Kidney (tissue), 14 donors: ENCODE measurements around the gene MYO9B. TPM values are rescaled to one million over a fixed set of nuclear protein-coding genes. Genes with fewer than 3 reads are reported as not detected.

Experiments used
- DNase-seq, 5 donors: peaks; one replicate each; pipeline ENCODE4 v3.0.0-alpha.2; 2013 to 2020
- FAIRE-seq: peaks from 2 replicates; lab custom pipeline; 2012; peaks lifted over from hg19 to GRCh38; lab: Jason Lieb, UNC
- H3K27ac ChIP-seq, 2 donors: one replicate each; pipeline ENCODE4 v1.7.0; 2013; ENCODE audit warnings: low read depth in 2 of 2, low read length in 2 of 2, inconsistent platforms in 1 of 2
- H3K27me3 ChIP-seq: one replicate; pipeline ENCODE4 v1.7.1; 2013; ENCODE audit warnings: low read length, inconsistent platforms; ENCODE audit not compliant: control insufficient read depth, insufficient read depth
- H3K36me3 ChIP-seq, 3 donors: one replicate each; pipeline versions ENCODE4 v1.7.0 to v1.7.1; 2013; ENCODE audit warnings: low read length in 3 of 3, control low read depth in 1 of 3, inconsistent platforms in 1 of 3; ENCODE audit not compliant: insufficient read depth in 3 of 3, control insufficient read depth in 2 of 3
- H3K4me1 ChIP-seq, 3 donors: one replicate each; pipeline versions ENCODE4 v1.7.0 to v1.7.1; 2013; ENCODE audit warnings: low read length in 3 of 3, inconsistent platforms in 1 of 3, low read depth in 1 of 3; ENCODE audit not compliant: control insufficient read depth in 2 of 3, insufficient read depth in 2 of 3
- H3K4me3 ChIP-seq, 3 donors: one replicate each; pipeline versions ENCODE4 v1.7.0 to v1.8.1; 2013; ENCODE audit warnings: low read length in 3 of 3, control low read depth in 1 of 3, inconsistent platforms in 1 of 3
- H3K9ac ChIP-seq, 3 donors: one replicate each; pipeline versions ENCODE4 v1.7.0 to v1.7.1; 2013; ENCODE audit warnings: low read length in 3 of 3, control low read depth in 1 of 3, inconsistent platforms in 1 of 3
- H3K9me3 ChIP-seq, 3 donors: one replicate each; pipeline versions ENCODE4 v1.7.0 to v1.7.1; 2013; ENCODE audit warnings: low read length in 3 of 3, control low read depth in 1 of 3, inconsistent platforms in 1 of 3; ENCODE audit not compliant: control insufficient read depth in 2 of 3, insufficient read depth in 1 of 3
- intact Hi-C: fragments of 100-400 bp; cut with DNase I; formaldehyde crosslinking; loops from one replicate; pipeline ENCODE4 v1.11.1; 2022
- polyA plus RNA-seq: library from polyadenylated mRNA; stranded (reverse); fragments of 350-450 nt; fragmentation: Illumina TruSeq; extraction: RNeasy Lipid Tissue Mini Kit (QIAGEN cat#74804); gene quantifications from one replicate; pipeline ENCODE4 v1.2.3, GENCODE V29; 2014; ENCODE audit warnings: low read depth, low replicate concordance; ENCODE audit not compliant: insufficient read depth
- total RNA-seq: library from RNA; stranded (reverse); fragmentation: NEBNext Ultra II Directional; extraction: Animal tissue kit (Norgen Biotek cat#: 25700); gene quantifications from one replicate; pipeline ENCODE4 v1.2.1, GENCODE V29; 2021
- TF ChIP-seq, protein P1 (sequence below): IDR thresholded peaks from 3 replicates; pipeline ENCODE4 v1.5.1; 2012; ENCODE audit warnings: mild to moderate bottlenecking, moderate library complexity, borderline replicate concordance; ENCODE audit not compliant: insufficient read depth; ENCODE audit errors: extremely low read depth
- donor health status: control.
- donor health status: control.
- donor health status: control.
- donor health status: control.
- donor health status: control.
- donor health status: DM: yes; HTN: yes; CAD: no.
- donor health status: Normal renal cell carcinoma (clear cell type).

Gene MYO9B
- total and polyA plus RNA-seq, 2 donors from 2014 or later: 14.7 to 68.1 TPM

DNA sequence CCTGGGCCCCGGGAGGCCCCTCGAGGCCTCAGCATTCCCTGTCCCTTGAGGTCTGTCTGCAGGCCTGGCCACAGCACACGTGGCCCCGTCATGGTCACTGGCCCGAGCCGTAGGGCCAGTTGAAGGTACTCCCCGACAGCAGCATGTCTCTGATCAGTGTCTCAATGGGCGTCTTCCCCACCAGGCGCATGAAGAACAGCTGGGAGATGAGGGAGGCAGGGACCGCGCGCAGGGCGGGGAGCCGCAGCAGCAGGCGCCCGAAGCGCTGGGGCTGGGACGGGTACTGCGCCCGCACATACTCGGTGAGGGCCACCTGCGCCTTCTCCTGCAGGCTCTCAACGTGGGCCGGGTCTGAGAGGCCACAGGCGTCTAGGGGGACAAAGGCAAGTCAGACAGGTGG is 156.7 kb downstream of the MYO9B start:
- no peak overlapping the region for H3K27ac ChIP-seq
- no peaks in the 10 kb centered on the region for H3K9me3 ChIP-seq
- H3K4me3 ChIP-seq: no peak overlapping the region
- H3K4me1 ChIP-seq: peaks cover 0 to 15% (median 6%) of the 10 kb centered on the region in 3 donors
- DNase-seq (peak in 1 of 5 donors; percentile 65), FAIRE-seq (no peak)
- no peak overlapping the region for H3K9ac ChIP-seq
- H3K36me3 ChIP-seq: peaks cover 0 to 8% (median 2%) of the 10 kb centered on the region in 3 donors
- TF ChIP-seq, protein P1, sequence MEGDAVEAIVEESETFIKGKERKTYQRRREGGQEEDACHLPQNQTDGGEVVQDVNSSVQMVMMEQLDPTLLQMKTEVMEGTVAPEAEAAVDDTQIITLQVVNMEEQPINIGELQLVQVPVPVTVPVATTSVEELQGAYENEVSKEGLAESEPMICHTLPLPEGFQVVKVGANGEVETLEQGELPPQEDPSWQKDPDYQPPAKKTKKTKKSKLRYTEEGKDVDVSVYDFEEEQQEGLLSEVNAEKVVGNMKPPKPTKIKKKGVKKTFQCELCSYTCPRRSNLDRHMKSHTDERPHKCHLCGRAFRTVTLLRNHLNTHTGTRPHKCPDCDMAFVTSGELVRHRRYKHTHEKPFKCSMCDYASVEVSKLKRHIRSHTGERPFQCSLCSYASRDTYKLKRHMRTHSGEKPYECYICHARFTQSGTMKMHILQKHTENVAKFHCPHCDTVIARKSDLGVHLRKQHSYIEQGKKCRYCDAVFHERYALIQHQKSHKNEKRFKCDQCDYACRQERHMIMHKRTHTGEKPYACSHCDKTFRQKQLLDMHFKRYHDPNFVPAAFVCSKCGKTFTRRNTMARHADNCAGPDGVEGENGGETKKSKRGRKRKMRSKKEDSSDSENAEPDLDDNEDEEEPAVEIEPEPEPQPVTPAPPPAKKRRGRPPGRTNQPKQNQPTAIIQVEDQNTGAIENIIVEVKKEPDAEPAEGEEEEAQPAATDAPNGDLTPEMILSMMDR: no peak
- intact Hi-C loops: no loop called here
- H3K27me3 ChIP-seq: no peaks in the 10 kb centered on the region

DNA sequence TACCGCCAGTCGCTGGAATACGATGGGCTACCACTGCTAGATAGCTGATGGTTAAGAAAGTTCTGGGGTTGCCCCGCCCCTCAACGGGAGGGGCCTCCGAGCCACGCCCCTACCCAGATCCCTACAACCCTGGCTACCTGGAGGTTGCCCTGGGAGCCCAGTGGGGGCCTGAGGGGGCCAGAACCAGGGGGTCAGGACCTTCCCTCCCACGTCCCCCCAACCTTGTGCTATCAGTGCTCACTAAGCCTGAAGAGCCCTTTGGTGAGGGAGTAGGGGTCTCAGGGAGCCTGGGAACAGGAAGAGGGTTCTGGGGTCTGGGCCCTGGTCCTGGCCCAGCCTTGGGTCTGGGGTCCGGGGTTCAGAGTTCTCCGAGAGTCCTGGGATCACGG is 159.3 kb downstream of the MYO9B start:
- intact Hi-C loops: no loop called here
- Histone ChIP-seq H3K9me3 (no peaks in the 10 kb centered on the region), H3K9ac (peak overlapping the region in 1 of 3 donors; percentile 26), H3K27me3 (no peaks in the 10 kb centered on the region), H3K36me3 (peaks cover 0 to 14% (median 5%) of the 10 kb centered on the region in 3 donors), H3K4me1 (peaks cover 0 to 16% (median 6%) of the 10 kb centered on the region in 3 donors), H3K4me3 (peak overlapping the region in 2 of 3 donors; percentile 7 to 29), H3K27ac (no peak overlapping the region)
- FAIRE-seq: no peak
- TF ChIP-seq, protein P1: no peak
- DNase-seq: peak in 4 of 5 donors; percentile 31 to 77 (median 54)

- FAIRE-seq: no peak
- H3K27ac ChIP-seq: peak overlapping the region; percentile 67 to 75
Measured at GRCh38 chr19:17235300-17235970, 159.9 kb downstream of the MYO9B start.

More at GRCh38 chr19:17235300-17235970, 159.9 kb downstream of the MYO9B start:
- H3K4me3 ChIP-seq: peak overlapping the region; percentile 6 to 29 (median 7)
- no peaks in the 10 kb centered on the region for H3K9me3 ChIP-seq
- peaks cover 0 to 16% (median 6%) of the 10 kb centered on the region in 3 donors for H3K4me1 ChIP-seq
- H3K36me3 ChIP-seq: peaks cover 0 to 18% (median 5%) of the 10 kb centered on the region in 3 donors
- intact Hi-C loops: no loop called here
- TF ChIP-seq, protein P1: peak; percentile 53
- peak overlapping the region in 1 of 3 donors; percentile 26 for H3K9ac ChIP-seq
- peak; percentile 71 to 91 (median 82) for DNase-seq
- no peaks in the 10 kb centered on the region for H3K27me3 ChIP-seq
